Glutamatergic neuron (in vitro differentiated cells): ENCODE results near the gene ZBTB46. TPM values are rescaled to one million over a fixed set of nuclear protein-coding genes. Genes with fewer than 3 reads are reported as not detected.
"Not testable (repeated sequence)": the region's sequence is repeated elsewhere in the genome, so short reads cannot be mapped to it uniquely, and the experiment has no call there.

Experiments used
- DNase-seq: peaks from one replicate; pipeline ENCODE4 v3.0.0; 2022
- H3K27ac Mint-ChIP-seq: one replicate; pipeline ENCODE4 v1.8.0; 2020; ENCODE audit warnings: mild to moderate bottlenecking, mixed read lengths, inconsistent platforms; ENCODE audit not compliant: unreplicated experiment
- H3K27me3 Mint-ChIP-seq: one replicate; pipeline ENCODE4 v1.8.0; 2020; ENCODE audit warnings: mild to moderate bottlenecking, moderate library complexity, mixed read lengths, inconsistent platforms; ENCODE audit not compliant: unreplicated experiment
- H3K36me3 Mint-ChIP-seq: one replicate; pipeline ENCODE4 v1.8.0; 2020; ENCODE audit warnings: mild to moderate bottlenecking, mixed read lengths, inconsistent platforms; ENCODE audit not compliant: unreplicated experiment
- H3K4me1 Mint-ChIP-seq: one replicate; pipeline ENCODE4 v1.8.0; 2020; ENCODE audit warnings: mild to moderate bottlenecking, low read depth, mixed read lengths, inconsistent platforms; ENCODE audit not compliant: unreplicated experiment
- H3K4me3 Mint-ChIP-seq: one replicate; pipeline ENCODE4 v1.8.0; 2020; ENCODE audit warnings: mild to moderate bottlenecking, mixed read lengths, inconsistent platforms; ENCODE audit not compliant: unreplicated experiment
- H3K9me3 Mint-ChIP-seq: one replicate; pipeline ENCODE4 v1.8.0; 2020; ENCODE audit warnings: mild to moderate bottlenecking, moderate library complexity, mixed read lengths, inconsistent platforms; ENCODE audit not compliant: unreplicated experiment
- total RNA-seq: library from RNA; stranded (reverse); fragmentation: NEBNext Ultra II Directional; extraction: Animal tissue kit (Norgen Biotek cat#: 25700); gene quantifications from one replicate; pipeline ENCODE4 v1.2.1, GENCODE V29; 2021; ENCODE audit not compliant: unreplicated experiment
- TF ChIP-seq, protein P1 (sequence below): fragments of 200-600 bp; sonication (generic); IDR thresholded peaks from one replicate; pipeline ENCODE4 v1.5.0; 2021; ENCODE audit not compliant: partially characterized antibody, unreplicated experiment

ZBTB46 gene
- total RNA-seq, 1 donor from 2014 or later: 94.4 TPM

DNA sequence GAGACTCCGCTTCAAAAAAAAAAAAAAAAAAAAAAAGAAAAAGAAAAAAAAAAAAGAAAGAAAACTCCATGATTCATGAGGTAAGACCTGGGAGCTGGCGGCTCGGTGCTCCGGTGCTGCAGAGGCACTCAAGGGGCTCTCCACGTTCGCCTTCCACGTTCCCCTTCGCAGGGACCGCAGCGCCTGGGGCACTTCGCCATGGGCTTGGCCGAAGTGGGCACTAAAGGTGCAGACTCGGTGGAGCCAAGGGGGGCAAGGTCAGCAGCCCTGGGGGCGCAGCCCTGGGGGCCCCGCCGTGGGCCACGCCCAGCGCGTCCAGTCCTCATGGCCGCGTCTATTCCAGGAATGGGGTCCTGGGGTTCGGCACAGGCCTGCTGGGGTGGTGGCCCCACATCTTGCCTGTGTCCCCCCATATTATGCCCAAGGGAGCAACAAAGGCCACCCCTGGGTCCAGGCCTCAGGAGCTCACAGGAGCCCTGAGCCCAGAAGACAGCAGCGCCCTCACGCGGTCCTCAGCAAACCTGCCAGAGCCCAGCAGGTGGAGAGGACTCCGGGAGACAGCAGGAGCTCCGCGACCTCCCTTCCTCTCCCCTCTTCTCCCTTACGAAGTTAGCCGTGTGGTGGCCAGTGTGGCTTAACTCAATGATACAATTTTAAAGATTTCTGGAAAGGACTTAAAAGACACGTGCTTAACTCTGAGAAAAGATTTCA lies 21.9 kb downstream of the ZBTB46 start:
- Mint-ChIP-seq H3K27ac (no peak overlapping the region), H3K9me3 (peaks cover 2% of the 10 kb centered on the region), H3K27me3 (peaks cover 12% of the 10 kb centered on the region), H3K36me3 (no peaks in the 10 kb centered on the region), H3K4me1 (peaks cover 15% of the 10 kb centered on the region), H3K4me3 (no peak overlapping the region)
- TF ChIP-seq, protein P1, sequence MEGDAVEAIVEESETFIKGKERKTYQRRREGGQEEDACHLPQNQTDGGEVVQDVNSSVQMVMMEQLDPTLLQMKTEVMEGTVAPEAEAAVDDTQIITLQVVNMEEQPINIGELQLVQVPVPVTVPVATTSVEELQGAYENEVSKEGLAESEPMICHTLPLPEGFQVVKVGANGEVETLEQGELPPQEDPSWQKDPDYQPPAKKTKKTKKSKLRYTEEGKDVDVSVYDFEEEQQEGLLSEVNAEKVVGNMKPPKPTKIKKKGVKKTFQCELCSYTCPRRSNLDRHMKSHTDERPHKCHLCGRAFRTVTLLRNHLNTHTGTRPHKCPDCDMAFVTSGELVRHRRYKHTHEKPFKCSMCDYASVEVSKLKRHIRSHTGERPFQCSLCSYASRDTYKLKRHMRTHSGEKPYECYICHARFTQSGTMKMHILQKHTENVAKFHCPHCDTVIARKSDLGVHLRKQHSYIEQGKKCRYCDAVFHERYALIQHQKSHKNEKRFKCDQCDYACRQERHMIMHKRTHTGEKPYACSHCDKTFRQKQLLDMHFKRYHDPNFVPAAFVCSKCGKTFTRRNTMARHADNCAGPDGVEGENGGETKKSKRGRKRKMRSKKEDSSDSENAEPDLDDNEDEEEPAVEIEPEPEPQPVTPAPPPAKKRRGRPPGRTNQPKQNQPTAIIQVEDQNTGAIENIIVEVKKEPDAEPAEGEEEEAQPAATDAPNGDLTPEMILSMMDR: no peak
- DNase-seq: no peak

GRCh38 chr20:63808145-63808724 lies 22.8 kb downstream of the ZBTB46 start:
- Mint-ChIP-seq H3K27me3 (peaks cover 10% of the 10 kb centered on the region), H3K36me3 (peaks cover under 1% of the 10 kb centered on the region), H3K9me3 (peaks cover 2% of the 10 kb centered on the region), H3K27ac (no peak overlapping the region), H3K4me3 (no peak overlapping the region), H3K4me1 (peaks cover 15% of the 10 kb centered on the region)
- no peak for DNase-seq
- TF ChIP-seq, protein P1: no peak

GRCh38 chr20:63807654-63808053 lies 23.4 kb downstream of the ZBTB46 start:
- peaks cover 10% of the 10 kb centered on the region for H3K27me3 Mint-ChIP-seq
- DNase-seq: no peak
- TF ChIP-seq, protein P1: no peak
- peaks cover 7% of the 10 kb centered on the region for H3K9me3 Mint-ChIP-seq
- no peak overlapping the region for H3K4me3 Mint-ChIP-seq
- peaks cover 15% of the 10 kb centered on the region for H3K4me1 Mint-ChIP-seq
- peaks cover 4% of the 10 kb centered on the region for H3K36me3 Mint-ChIP-seq
- H3K27ac Mint-ChIP-seq: no peak overlapping the region

DNA sequence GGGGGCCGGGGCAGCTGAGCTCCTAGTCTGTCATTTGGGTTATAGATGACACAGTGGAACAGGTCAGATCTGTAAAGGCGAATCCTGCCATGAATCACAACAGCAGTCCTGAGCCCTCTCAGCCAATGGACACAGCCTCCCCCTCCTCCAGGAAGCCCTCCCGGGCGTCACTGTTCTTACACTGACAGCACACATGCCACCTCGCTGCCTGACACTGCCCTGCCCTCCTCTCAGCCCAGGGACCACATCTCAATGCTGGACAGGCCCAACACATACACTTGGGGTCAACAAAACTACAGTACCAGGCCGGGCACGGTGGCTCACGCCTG lies 26.8 kb downstream of the ZBTB46 start:
- H3K36me3 Mint-ChIP-seq: peaks cover 11% of the 10 kb centered on the region
- TF ChIP-seq, protein P1: no peak
- DNase-seq: no peak
- H3K4me1 Mint-ChIP-seq: peaks cover 5% of the 10 kb centered on the region
- no peak overlapping the region for H3K27ac Mint-ChIP-seq
- peaks cover 8% of the 10 kb centered on the region for H3K27me3 Mint-ChIP-seq
- peaks cover 12% of the 10 kb centered on the region for H3K9me3 Mint-ChIP-seq
- no peak overlapping the region for H3K4me3 Mint-ChIP-seq

GRCh38 chr20:63802469-63803240 lies 28.4 kb downstream of the ZBTB46 start:
- DNase-seq: no peak
- TF ChIP-seq, protein P1: no peak
- Mint-ChIP-seq H3K36me3 (peaks cover 11% of the 10 kb centered on the region), H3K4me1 (peaks cover 7% of the 10 kb centered on the region), H3K27me3 (peaks cover 8% of the 10 kb centered on the region), H3K9me3 (peaks cover 14% of the 10 kb centered on the region), H3K4me3 (no peak overlapping the region), H3K27ac (no peak overlapping the region)

GRCh38 chr20:63801174-63801573 lies 29.9 kb downstream of the ZBTB46 start:
- not testable (repeated sequence) for H3K27me3 Mint-ChIP-seq, DNase-seq, H3K4me3 Mint-ChIP-seq, H3K4me1 Mint-ChIP-seq
- Mint-ChIP-seq H3K9me3 (peaks cover 16% of the 10 kb centered on the region), H3K36me3 (peaks cover 11% of the 10 kb centered on the region), H3K27ac (peak overlapping the region; percentile 80)

DNA sequence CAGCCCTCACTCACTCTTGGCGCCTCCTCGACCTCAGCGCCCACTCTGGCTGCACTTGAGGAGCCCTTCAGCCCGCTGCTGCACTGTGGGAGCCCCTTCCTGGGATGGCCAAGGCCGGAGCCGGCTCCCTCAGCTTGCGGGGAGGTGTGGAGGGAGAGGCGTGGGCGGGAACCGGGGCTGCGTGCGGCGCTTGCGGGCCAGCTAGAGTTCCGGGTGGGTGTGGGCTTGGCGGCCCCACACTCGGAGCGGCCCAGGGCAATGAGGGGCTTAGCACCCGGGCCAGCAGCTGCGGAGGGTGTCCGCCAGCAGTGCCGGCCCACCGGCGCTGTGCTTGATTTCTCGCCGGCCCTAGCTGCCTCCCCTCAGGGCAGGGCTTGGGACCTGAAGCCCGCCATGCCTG lies 30.7 kb downstream of the ZBTB46 start:
- H3K27ac Mint-ChIP-seq, H3K27me3 Mint-ChIP-seq, H3K4me1 Mint-ChIP-seq, DNase-seq, H3K4me3 Mint-ChIP-seq: not testable (repeated sequence)
- peaks cover 11% of the 10 kb centered on the region for H3K36me3 Mint-ChIP-seq
- H3K9me3 Mint-ChIP-seq: peaks cover 16% of the 10 kb centered on the region
